Liver (tissue), 9 donors: ENCODE data around the gene TRIM52. TPM values are rescaled to one million over a fixed set of nuclear protein-coding genes. Genes with fewer than 3 reads are reported as not detected.

Experiments used
- DNase-seq: peaks from one replicate; pipeline ENCODE4 v3.0.0-alpha.2; 2017; ENCODE audit warnings: low spot score
- H3K27ac ChIP-seq, 2 donors: one replicate each; pipeline ENCODE4 v1.7.0; 2013; ENCODE audit warnings: inconsistent platforms in 2 of 2, low read length in 2 of 2, control low read depth in 1 of 2, low read depth in 1 of 2, mild to moderate bottlenecking in 1 of 2
- H3K27me3 ChIP-seq, 4 donors: one replicate each; pipeline versions ENCODE4 v1.6.1 to v1.7.0; 2013; ENCODE audit warnings: low read length in 3 of 4, inconsistent platforms in 1 of 4, mild to moderate bottlenecking in 1 of 4, moderate library complexity in 1 of 4; ENCODE audit not compliant: control insufficient read depth in 4 of 4, insufficient read depth in 4 of 4
- H3K36me3 ChIP-seq, 4 donors: one replicate each; pipeline versions ENCODE4 v1.6.1 to v1.7.0; 2013; ENCODE audit warnings: low read length in 3 of 4, mild to moderate bottlenecking in 3 of 4, low read depth in 1 of 4, moderate library complexity in 1 of 4; ENCODE audit not compliant: control insufficient read depth in 4 of 4, insufficient read depth in 3 of 4
- H3K4me1 ChIP-seq, 4 donors: one replicate each; pipeline versions ENCODE4 v1.6.1 to v1.7.0; 2013; ENCODE audit warnings: low read length in 3 of 4, mild to moderate bottlenecking in 3 of 4, moderate library complexity in 1 of 4; ENCODE audit not compliant: control insufficient read depth in 4 of 4, insufficient read depth in 4 of 4
- H3K4me3 ChIP-seq, 3 donors: one replicate each; pipeline versions ENCODE4 v1.6.1 to v1.7.0; 2013; ENCODE audit warnings: low read length in 3 of 3, control low read depth in 1 of 3, low read depth in 1 of 3, mild to moderate bottlenecking in 1 of 3
- H3K9ac ChIP-seq, 2 donors: one replicate each; pipeline ENCODE4 v1.7.0; 2013; ENCODE audit warnings: low read length in 2 of 2, mild to moderate bottlenecking in 2 of 2, moderate library complexity in 2 of 2, control low read depth in 1 of 2, low read depth in 1 of 2
- H3K9me3 ChIP-seq, 4 donors: one replicate each; pipeline versions ENCODE4 v1.6.1 to v1.7.0; 2013; ENCODE audit warnings: low read length in 3 of 4; ENCODE audit not compliant: control insufficient read depth in 4 of 4
- EGR1 ChIP-seq, 2 donors: IDR thresholded peaks; 2 replicates each; pipeline ENCODE4 v1.6.1; 2016 to 2018; ENCODE audit warnings: antibody characterized with exemption in 2 of 2, low read depth in 2 of 2
- FOXA1 ChIP-seq: IDR thresholded peaks from 2 replicates; pipeline ENCODE4 v1.6.1; 2016; ENCODE audit warnings: antibody characterized with exemption
- FOXA2 ChIP-seq: IDR thresholded peaks from 2 replicates; pipeline ENCODE4 v1.6.1; 2016; ENCODE audit warnings: antibody characterized with exemption
- HNF4A ChIP-seq, 2 donors: conservative IDR thresholded peaks; 2 replicates each; pipeline ENCODE4 v1.6.1; 2016; ENCODE audit warnings: antibody characterized with exemption in 2 of 2, mild to moderate bottlenecking in 2 of 2
- JUND ChIP-seq, 2 donors: IDR thresholded peaks; 2 replicates each; pipeline ENCODE4 v1.6.1; 2016; ENCODE audit warnings: antibody characterized with exemption in 2 of 2
- NR2F2 ChIP-seq: IDR thresholded peaks from 2 replicates; pipeline ENCODE4 v1.6.1; 2016; ENCODE audit warnings: antibody characterized with exemption
- RAD21 ChIP-seq, 2 donors: IDR thresholded peaks; 2 replicates each; pipeline ENCODE4 v1.6.1; 2016; ENCODE audit warnings: antibody characterized with exemption in 2 of 2, mild to moderate bottlenecking in 2 of 2
- SP1 ChIP-seq: IDR thresholded peaks from 2 replicates; pipeline ENCODE4 v1.6.1; 2018; ENCODE audit warnings: antibody characterized with exemption, mild to moderate bottlenecking
- TAF1 ChIP-seq: conservative IDR thresholded peaks from 2 replicates; pipeline ENCODE4 v1.6.1; 2016; ENCODE audit warnings: antibody characterized with exemption, mild to moderate bottlenecking
- WGBS: extraction: QIAGEN DNeasy Blood & Tissue Kit; methylation state at CpG from one replicate; pipeline ENCODE4 v1.1.7; 2013; 5-methylcytosine and 5-hydroxymethylcytosine counted together
- polyA plus RNA-seq, 2 donors: library from polyadenylated mRNA; stranded (reverse) in 1 of 2; unstranded in 1 of 2; fragments of 200-250 nt in 1 of 2; fragments of >200 nt in 1 of 2; fragmentation: Nextera tagmentation in 1 of 2; extraction: Ambion mirVana in 1 of 2; gene quantifications; one replicate each; pipeline versions ENCODE4 v1.2.1 to v1.2.3, GENCODE V29; 2013 to 2015
- total RNA-seq, 2 donors: library from RNA; depleted of rRNA; stranded (reverse); fragments of >200 nt; gene quantifications; one replicate each; pipeline ENCODE4 v1.2.3, GENCODE V29; 2014
- TF ChIP-seq, protein P1 (sequence below): IDR thresholded peaks from 2 replicates; pipeline ENCODE4 v1.6.1; 2016; ENCODE audit warnings: antibody characterized with exemption
- TF ChIP-seq, protein P2 (sequence below): IDR thresholded peaks from 2 replicates; pipeline ENCODE4 v1.6.1; 2016; ENCODE audit warnings: antibody characterized with exemption
- TF ChIP-seq, protein P3 (sequence below): fragments of 150-350 bp; IDR thresholded peaks from 2 replicates; pipeline ENCODE4 v1.5.1; 2017; ENCODE audit warnings: improper control_type of control experiment, low read depth, low read length; ENCODE audit not compliant: missing input control
- TF ChIP-seq, protein P4 (sequence below): IDR thresholded peaks from 2 replicates; pipeline ENCODE4 v1.6.1; 2016; ENCODE audit warnings: antibody characterized with exemption, mild to moderate bottlenecking
- TF ChIP-seq, protein P5 (sequence below): IDR thresholded peaks from 2 replicates; pipeline ENCODE4 v1.6.1; 2016; ENCODE audit warnings: antibody characterized with exemption
- donor health status: healthy.
- donor health status: healthy.
- donor health status: healthy.
- donor health status: healthy.
- donor health status: healthy.

TRIM52 gene
- total and polyA plus RNA-seq, 4 donors, result 2.8 to 11.4 (median 6.3) TPM

DNA sequence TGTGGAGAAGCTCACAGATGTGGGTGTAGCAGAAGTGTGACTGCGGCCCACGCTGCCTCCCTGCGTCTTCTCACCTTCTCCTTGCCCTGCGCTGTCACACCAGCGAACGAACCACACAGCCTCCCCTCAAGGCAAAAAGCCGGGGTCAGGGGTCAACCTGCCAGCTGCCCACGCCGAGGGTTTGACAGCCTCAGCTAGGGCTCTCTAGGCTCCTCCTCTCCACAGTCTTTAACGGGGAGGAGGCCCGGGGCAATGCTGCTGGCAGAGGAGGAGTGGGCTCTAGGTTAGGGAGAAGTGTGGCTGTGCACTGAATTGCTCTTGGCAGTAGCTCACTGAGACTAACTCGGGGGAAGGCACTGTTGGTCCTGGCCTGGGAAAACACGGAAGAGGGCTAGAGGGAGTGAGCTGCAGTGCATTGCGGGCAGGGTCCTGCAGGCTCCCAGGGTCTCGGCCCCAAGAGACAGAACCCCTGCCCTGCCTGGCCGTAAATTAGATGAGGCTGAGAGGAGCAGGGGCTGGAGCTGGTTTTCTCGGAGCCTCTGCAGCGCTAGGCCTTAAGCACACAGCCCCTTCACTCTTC is 4.2 kb upstream of the TRIM52 start:
- H3K27me3 ChIP-seq, result no peaks in the 10 kb centered on the region
- H3K4me3 ChIP-seq, result no peak overlapping the region
- H3K9ac ChIP-seq, result no peak overlapping the region
- 85% methylated on average over 18 of the region's 18 CpGs for WGBS
- TF ChIP-seq SP1, result no peak
- TF ChIP-seq, protein P1, sequence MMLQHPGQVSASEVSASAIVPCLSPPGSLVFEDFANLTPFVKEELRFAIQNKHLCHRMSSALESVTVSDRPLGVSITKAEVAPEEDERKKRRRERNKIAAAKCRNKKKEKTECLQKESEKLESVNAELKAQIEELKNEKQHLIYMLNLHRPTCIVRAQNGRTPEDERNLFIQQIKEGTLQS, result no peak
- TF ChIP-seq, protein P2, sequence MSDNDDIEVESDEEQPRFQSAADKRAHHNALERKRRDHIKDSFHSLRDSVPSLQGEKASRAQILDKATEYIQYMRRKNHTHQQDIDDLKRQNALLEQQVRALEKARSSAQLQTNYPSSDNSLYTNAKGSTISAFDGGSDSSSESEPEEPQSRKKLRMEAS, result no peak
- TF ChIP-seq HNF4A (conservative IDR thresholded peaks at IDR 0.05), result no peak
- TF ChIP-seq, protein P3, sequence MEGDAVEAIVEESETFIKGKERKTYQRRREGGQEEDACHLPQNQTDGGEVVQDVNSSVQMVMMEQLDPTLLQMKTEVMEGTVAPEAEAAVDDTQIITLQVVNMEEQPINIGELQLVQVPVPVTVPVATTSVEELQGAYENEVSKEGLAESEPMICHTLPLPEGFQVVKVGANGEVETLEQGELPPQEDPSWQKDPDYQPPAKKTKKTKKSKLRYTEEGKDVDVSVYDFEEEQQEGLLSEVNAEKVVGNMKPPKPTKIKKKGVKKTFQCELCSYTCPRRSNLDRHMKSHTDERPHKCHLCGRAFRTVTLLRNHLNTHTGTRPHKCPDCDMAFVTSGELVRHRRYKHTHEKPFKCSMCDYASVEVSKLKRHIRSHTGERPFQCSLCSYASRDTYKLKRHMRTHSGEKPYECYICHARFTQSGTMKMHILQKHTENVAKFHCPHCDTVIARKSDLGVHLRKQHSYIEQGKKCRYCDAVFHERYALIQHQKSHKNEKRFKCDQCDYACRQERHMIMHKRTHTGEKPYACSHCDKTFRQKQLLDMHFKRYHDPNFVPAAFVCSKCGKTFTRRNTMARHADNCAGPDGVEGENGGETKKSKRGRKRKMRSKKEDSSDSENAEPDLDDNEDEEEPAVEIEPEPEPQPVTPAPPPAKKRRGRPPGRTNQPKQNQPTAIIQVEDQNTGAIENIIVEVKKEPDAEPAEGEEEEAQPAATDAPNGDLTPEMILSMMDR, result no peak
- no peak for TF ChIP-seq TAF1
- TF ChIP-seq FOXA1, result no peak
- no peaks in the 10 kb centered on the region for H3K9me3 ChIP-seq
- DNase-seq, result no peak
- no peaks in the 10 kb centered on the region for H3K36me3 ChIP-seq
- peaks cover 0 to 11% (median 6%) of the 10 kb centered on the region in 4 donors for H3K4me1 ChIP-seq
- no peak overlapping the region for H3K27ac ChIP-seq

DNA sequence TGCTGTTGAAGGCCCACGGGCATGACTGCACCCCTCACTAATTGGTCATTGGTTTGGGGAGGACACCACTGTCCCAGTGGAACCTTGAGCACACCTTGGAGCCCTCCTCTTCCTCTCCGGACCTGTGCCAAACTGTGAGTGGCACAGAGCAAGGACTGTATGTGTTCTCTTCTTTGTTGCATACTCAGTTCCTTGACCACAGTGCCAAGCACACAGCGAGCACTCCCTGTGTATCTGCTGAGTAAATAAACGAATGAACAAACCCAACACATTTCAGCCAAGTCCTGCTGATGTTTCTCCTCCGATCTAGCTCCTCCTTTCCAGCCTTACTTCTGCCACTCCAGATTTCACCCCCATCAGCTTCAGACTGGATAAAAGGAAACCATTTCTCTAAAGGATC is 2.7 kb upstream of the TRIM52 start:
- peaks cover 0 to 27% (median 22%) of the 10 kb centered on the region in 4 donors for H3K4me1 ChIP-seq
- no peak overlapping the region for H3K27ac ChIP-seq
- TF ChIP-seq, protein P4, sequence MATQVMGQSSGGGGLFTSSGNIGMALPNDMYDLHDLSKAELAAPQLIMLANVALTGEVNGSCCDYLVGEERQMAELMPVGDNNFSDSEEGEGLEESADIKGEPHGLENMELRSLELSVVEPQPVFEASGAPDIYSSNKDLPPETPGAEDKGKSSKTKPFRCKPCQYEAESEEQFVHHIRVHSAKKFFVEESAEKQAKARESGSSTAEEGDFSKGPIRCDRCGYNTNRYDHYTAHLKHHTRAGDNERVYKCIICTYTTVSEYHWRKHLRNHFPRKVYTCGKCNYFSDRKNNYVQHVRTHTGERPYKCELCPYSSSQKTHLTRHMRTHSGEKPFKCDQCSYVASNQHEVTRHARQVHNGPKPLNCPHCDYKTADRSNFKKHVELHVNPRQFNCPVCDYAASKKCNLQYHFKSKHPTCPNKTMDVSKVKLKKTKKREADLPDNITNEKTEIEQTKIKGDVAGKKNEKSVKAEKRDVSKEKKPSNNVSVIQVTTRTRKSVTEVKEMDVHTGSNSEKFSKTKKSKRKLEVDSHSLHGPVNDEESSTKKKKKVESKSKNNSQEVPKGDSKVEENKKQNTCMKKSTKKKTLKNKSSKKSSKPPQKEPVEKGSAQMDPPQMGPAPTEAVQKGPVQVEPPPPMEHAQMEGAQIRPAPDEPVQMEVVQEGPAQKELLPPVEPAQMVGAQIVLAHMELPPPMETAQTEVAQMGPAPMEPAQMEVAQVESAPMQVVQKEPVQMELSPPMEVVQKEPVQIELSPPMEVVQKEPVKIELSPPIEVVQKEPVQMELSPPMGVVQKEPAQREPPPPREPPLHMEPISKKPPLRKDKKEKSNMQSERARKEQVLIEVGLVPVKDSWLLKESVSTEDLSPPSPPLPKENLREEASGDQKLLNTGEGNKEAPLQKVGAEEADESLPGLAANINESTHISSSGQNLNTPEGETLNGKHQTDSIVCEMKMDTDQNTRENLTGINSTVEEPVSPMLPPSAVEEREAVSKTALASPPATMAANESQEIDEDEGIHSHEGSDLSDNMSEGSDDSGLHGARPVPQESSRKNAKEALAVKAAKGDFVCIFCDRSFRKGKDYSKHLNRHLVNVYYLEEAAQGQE, result no peak
- no peak for TF ChIP-seq NR2F2
- no peak for TF ChIP-seq FOXA2
- TF ChIP-seq EGR1 (IDR thresholded peaks at IDR 0.05; ENCODE audit: low read depth in 2 of 2), result no peak
- TF ChIP-seq TAF1, result no peak
- no peak for TF ChIP-seq SP1
- TF ChIP-seq JUND (IDR thresholded peaks at IDR 0.05), result no peak
- TF ChIP-seq, protein P2, result no peak
- no peak for TF ChIP-seq FOXA1
- no peak for TF ChIP-seq RAD21 (IDR thresholded peaks at IDR 0.05)
- TF ChIP-seq, protein P5, sequence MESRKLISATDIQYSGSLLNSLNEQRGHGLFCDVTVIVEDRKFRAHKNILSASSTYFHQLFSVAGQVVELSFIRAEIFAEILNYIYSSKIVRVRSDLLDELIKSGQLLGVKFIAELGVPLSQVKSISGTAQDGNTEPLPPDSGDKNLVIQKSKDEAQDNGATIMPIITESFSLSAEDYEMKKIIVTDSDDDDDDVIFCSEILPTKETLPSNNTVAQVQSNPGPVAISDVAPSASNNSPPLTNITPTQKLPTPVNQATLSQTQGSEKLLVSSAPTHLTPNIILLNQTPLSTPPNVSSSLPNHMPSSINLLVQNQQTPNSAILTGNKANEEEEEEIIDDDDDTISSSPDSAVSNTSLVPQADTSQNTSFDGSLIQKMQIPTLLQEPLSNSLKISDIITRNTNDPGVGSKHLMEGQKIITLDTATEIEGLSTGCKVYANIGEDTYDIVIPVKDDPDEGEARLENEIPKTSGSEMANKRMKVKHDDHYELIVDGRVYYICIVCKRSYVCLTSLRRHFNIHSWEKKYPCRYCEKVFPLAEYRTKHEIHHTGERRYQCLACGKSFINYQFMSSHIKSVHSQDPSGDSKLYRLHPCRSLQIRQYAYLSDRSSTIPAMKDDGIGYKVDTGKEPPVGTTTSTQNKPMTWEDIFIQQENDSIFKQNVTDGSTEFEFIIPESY, result no peak
- TF ChIP-seq, protein P1, result no peak
- no peak for TF ChIP-seq HNF4A (conservative IDR thresholded peaks at IDR 0.05)
- WGBS, result 46% methylated on average over 5 of the region's 5 CpGs
- DNase-seq, result no peak
- no peak overlapping the region for H3K4me3 ChIP-seq
- no peaks in the 10 kb centered on the region for H3K36me3 ChIP-seq
- no peaks in the 10 kb centered on the region for H3K9me3 ChIP-seq
- no peaks in the 10 kb centered on the region for H3K27me3 ChIP-seq
- H3K9ac ChIP-seq, result no peak overlapping the region
